Psoas muscle (tissue), 8 donors: ENCODE measurements around the gene ATP8B1. TPM values are rescaled to one million over a fixed set of nuclear protein-coding genes. Genes with fewer than 3 reads are reported as not detected.
A peak's percentile ranks its signal among the peaks of the same experiment; 100 is the strongest.

Source experiments
- ATAC-seq, 4 donors: fragments of 200-7000 bp; cut with Tn5 transposase; one replicate each; pipeline ENCODE4 v1.9.1; 2020; ENCODE audit warnings: moderate library complexity in 3 of 4, mild to moderate bottlenecking in 2 of 4
- DNase-seq, 2 donors: peaks; one replicate each; pipeline ENCODE4 v3.0.0-alpha.2; 2020
- H3K27ac ChIP-seq: fragments of 200-600 bp; one replicate; pipeline ENCODE4 v1.8.0; 2022
- H3K27me3 ChIP-seq, 3 donors: fragments of 200-600 bp in 1 of 3; one replicate each; pipeline versions ENCODE4 v1.6.1 to v1.8.0; 2013 to 2022; ENCODE audit warnings: low read length in 2 of 3, mild to moderate bottlenecking in 2 of 3, moderate library complexity in 1 of 3; ENCODE audit not compliant: insufficient read depth in 3 of 3
- H3K36me3 ChIP-seq, 2 donors: fragments of 200-600 bp in 1 of 2; one replicate each; pipeline versions ENCODE4 v1.6.1 to v1.8.0; 2013 to 2022; ENCODE audit warnings: low read depth in 1 of 2, mild to moderate bottlenecking in 1 of 2, moderate library complexity in 1 of 2; ENCODE audit not compliant: insufficient read depth in 1 of 2
- H3K4me1 ChIP-seq: fragments of 200-600 bp; one replicate; pipeline ENCODE4 v1.8.0; 2022
- H3K4me3 ChIP-seq: fragments of 200-600 bp; one replicate; pipeline ENCODE4 v1.8.0; 2022; ENCODE audit warnings: mild to moderate bottlenecking
- H3K9me3 ChIP-seq: fragments of 200-600 bp; one replicate; pipeline ENCODE4 v1.8.0; 2022
- CTCF ChIP-seq: fragments of 200-600 bp; IDR thresholded peaks from one replicate; pipeline ENCODE4 v1.8.0; 2022; ENCODE audit warnings: antibody characterized with exemption
- WGBS, 3 donors: extraction: QIAGEN DNeasy Blood & Tissue Kit; methylation state at CpG; one replicate each; pipeline versions ENCODE4 v1.1.6 to v1.1.7; 2013; 5-methylcytosine and 5-hydroxymethylcytosine counted together
- intact Hi-C, 2 donors: fragments of 100-400 bp; cut with DNase I; formaldehyde crosslinking; loops; one replicate each; pipeline versions ENCODE4 v1.11.0 to v1.14.2; 2022
- polyA plus RNA-seq, 3 donors: library from polyadenylated mRNA; stranded (reverse); fragments of 200-250 nt; gene quantifications; one replicate each; pipeline ENCODE4 v1.2.3, GENCODE V29; 2013
- total RNA-seq, 4 donors: library from RNA; stranded (reverse); fragmentation: NEBNext Ultra II Directional in 2 of 4; extraction: Animal tissue kit (Norgen Biotek cat#: 25700) in 2 of 4; gene quantifications; one replicate each; pipeline versions ENCODE4 v1.2.1 to v1.2.4, GENCODE V29; 2021 to 2023
- donor health status: healthy with polysubstance abuse.
- donor health status: DM: no; HTN: no; CAD: no; lungs with moderate emphysema.
- donor health status: Bipolar disorder and iron deficiency.
- donor health status: healthy.
- donor health status: DM: yes; HTN: yes; CAD: no.
- donor health status: DM: no; HTN: no; CAD: no.
- donor health status: DM: no; HTN: no; CAD: no.
- donor health status: DM: yes; HTN: yes; CAD: no.

The ATP8B1 gene
- total and polyA plus RNA-seq, 7 donors, result 0.45 to 2.5 (median 1.2) TPM

DNA sequence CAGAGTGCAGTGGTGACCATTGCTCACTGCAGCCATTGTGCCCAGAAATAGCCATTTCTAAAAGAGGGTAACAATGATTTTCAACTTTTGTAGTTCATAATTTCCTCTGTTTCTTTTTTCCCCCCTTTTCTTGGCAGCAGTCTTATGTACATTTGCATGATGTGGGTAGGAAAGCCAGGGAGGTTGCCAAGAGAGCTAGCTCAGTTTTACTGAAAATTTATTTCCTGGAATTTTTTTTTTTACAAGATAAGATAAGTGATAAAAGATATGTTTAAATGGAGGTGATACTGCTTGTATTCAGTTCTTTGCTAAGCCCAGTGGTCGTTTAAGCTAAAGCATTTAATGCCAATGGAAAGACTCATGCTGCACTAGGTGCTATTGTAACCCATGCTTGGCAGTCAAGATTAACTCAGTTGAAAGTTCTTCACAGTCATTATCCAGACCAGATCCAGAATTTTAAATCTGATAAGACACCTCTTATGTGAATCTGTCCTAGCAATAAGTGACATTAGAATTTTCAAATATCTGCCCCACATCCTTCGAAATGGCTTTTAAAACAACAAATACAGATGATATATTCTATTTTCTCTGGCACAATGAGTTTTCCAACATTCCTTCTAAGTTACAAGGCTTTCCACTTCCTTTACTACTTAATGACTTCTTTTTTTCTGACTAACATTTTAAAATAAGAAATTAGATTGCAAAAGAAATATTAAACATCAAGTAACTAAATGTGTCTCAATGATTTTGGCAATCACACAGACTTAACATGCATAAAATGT, 4.4 kb upstream of the ATP8B1 start:
- H3K9me3 ChIP-seq, result peaks cover 10% of the 10 kb centered on the region
- TF ChIP-seq CTCF, result no peak
- H3K27ac ChIP-seq, result peak overlapping the region; percentile 38
- no peak for ATAC-seq
- intact Hi-C loops, result loop anchor here (5.0 to 10.0 kb wide), 2 partner anchors 40 to 163 kb away; no protein-coding TSS in a partner anchor
- WGBS, 3 donors, result 33 to 40% (median 38%) methylated on average over 2 of the region's 2 CpGs
- H3K4me3 ChIP-seq, result no peak overlapping the region
- DNase-seq, result no peak
- H3K36me3 ChIP-seq, result no peaks in the 10 kb centered on the region
- peaks cover 17% of the 10 kb centered on the region for H3K4me1 ChIP-seq
- no peaks in the 10 kb centered on the region for H3K27me3 ChIP-seq

DNA sequence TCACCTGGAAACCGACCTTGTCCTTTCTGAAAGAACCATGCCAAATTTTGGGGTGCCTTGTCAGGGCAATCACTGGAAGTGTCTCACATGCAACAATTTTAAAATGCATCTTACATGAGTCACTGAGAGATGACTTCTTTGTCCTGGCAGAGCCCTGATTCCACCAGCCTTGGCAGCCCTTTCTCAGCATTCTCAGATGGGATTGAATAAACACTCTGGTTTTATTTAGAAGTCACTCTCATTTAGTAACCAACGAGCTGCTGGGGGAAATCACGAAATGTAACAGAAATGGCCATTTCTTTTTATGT, 3.8 kb upstream of the ATP8B1 start:
- intact Hi-C loops, result loop anchor here (5.0 to 10.0 kb wide), 2 partner anchors 40 to 162 kb away; no protein-coding TSS in a partner anchor
- ATAC-seq, result peak in 1 of 4 donors; percentile 22
- 8 to 18% (median 11%) methylated on average over 3 of the region's 3 CpGs for WGBS, 3 donors

DNA sequence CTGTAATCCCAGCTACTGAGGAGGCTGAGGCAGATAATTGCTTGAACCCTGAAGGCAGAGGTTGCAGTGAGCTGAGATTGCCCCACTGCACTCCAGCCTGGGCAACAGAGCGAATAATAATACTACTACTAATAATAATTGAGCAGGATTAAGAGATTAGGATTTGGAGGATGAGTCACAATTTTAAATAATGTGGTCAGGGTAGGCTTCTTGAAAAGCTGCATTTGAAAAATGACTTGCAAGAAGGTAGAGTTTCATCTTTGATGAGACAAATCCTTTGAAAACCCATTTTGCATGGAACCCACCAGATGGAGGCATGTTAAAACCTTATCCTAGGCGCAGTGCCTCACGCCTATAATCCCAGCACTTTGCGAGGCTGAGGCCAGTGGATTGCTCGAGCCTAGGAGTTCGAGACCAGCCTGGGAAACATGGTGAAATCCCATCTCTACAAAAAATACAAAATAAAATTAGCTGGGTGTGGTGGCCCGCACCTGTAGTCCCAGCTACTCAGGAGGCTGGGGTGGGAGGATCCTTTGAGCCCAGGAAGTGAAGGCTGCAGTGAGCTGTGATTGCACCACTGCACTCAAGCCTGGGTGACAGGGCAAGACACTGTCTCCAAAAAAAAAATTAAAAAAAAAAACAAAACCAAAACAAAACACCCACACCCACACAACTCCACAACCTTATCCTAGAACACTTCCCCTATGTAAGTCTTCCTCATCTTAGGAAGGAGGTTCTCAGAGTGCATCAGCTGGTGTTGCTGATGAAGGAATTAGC, 3.3 kb upstream of the ATP8B1 start:
- Histone ChIP-seq H3K4me3 (no peak overlapping the region), H3K27me3 (peaks cover 0 to 4% (median 0%) of the 10 kb centered on the region in 3 donors), H3K36me3 (no peaks in the 10 kb centered on the region), H3K4me1 (peaks cover 23% of the 10 kb centered on the region), H3K9me3 (no peaks in the 10 kb centered on the region), H3K27ac (peak overlapping the region; percentile 38)
- no peak for TF ChIP-seq CTCF
- ATAC-seq (no peak), DNase-seq (no peak)
- WGBS, 3 donors, result 78 to 94% (median 94%) methylated on average over 7 of the region's 7 CpGs
- intact Hi-C loops, result loop anchor here (5.0 to 10.0 kb wide), 2 partner anchors 39 to 162 kb away; no protein-coding TSS in a partner anchor

More for the DNA sequence above, 3.8 kb upstream of the ATP8B1 start:
- H3K4me1 ChIP-seq, result peaks cover 23% of the 10 kb centered on the region
- H3K9me3 ChIP-seq, result peaks cover 4% of the 10 kb centered on the region
- H3K36me3 ChIP-seq, result no peaks in the 10 kb centered on the region
- no peak overlapping the region for H3K4me3 ChIP-seq
- H3K27me3 ChIP-seq, result no peaks in the 10 kb centered on the region
- H3K27ac ChIP-seq, result peak overlapping the region; percentile 38
- DNase-seq, result peak in 1 of 2 donors; percentile 32
- no peak for TF ChIP-seq CTCF

GRCh38 chr18:57805117-57805516, 2.0 kb upstream of the ATP8B1 start:
- Histone ChIP-seq H3K4me1 (peaks cover 23% of the 10 kb centered on the region), H3K36me3 (no peaks in the 10 kb centered on the region), H3K9me3 (no peaks in the 10 kb centered on the region), H3K27me3 (peaks cover 0 to 4% (median 0%) of the 10 kb centered on the region in 3 donors), H3K27ac (no peak overlapping the region), H3K4me3 (no peak overlapping the region)
- intact Hi-C loops, result loop anchor here (5.0 to 10.0 kb wide), 2 partner anchors 38 to 160 kb away; no protein-coding TSS in a partner anchor
- TF ChIP-seq CTCF, result no peak
- ATAC-seq (no peak), DNase-seq (no peak)
- 97 to 98% (median 97%) methylated on average over 6 of the region's 6 CpGs for WGBS, 3 donors
